Natural killer cell (primary cell): ENCODE data around the gene CCDC138. TPM values are rescaled to one million over a fixed set of nuclear protein-coding genes. Genes with fewer than 3 reads are reported as not detected.

Experiments used
- ATAC-seq, 3 donors: fragments of 150-1000 bp in 2 of 3; fragments of 200-7000 bp in 1 of 3; cut with Tn5 transposase; 1 replicate in 1 of 3; 2 replicates in 2 of 3; pipeline ENCODE4 v1.10.0; 2021; ENCODE audit warnings: mild to moderate bottlenecking in 2 of 3, moderate library complexity in 2 of 3
- DNase-seq, 2 donors: peaks; one replicate each; pipeline versions ENCODE4 v3.0.0 to v3.0.0-alpha.2; 2013 to 2021; ENCODE audit warnings: mixed read lengths in 1 of 2
- H3K27ac ChIP-seq: one replicate; pipeline ENCODE4 v1.5.1; 2013; ENCODE audit warnings: mild to moderate bottlenecking, low read length
- H3K27me3 ChIP-seq: one replicate; pipeline ENCODE4 v1.6.1; 2013; ENCODE audit warnings: low read length; ENCODE audit not compliant: control insufficient read depth, insufficient read depth
- H3K36me3 ChIP-seq: one replicate; pipeline ENCODE4 v1.6.1; 2013; ENCODE audit warnings: low read length; ENCODE audit not compliant: control insufficient read depth, insufficient read depth
- H3K4me1 ChIP-seq: one replicate; pipeline ENCODE4 v1.6.1; 2013; ENCODE audit warnings: low read length; ENCODE audit not compliant: control insufficient read depth, insufficient read depth
- H3K4me3 ChIP-seq: one replicate; pipeline ENCODE4 v1.5.1; 2013; ENCODE audit warnings: low read length
- H3K9me3 ChIP-seq: one replicate; pipeline ENCODE4 v1.6.1; 2013; ENCODE audit warnings: low read length; ENCODE audit not compliant: control insufficient read depth, insufficient read depth
- H3K27ac Mint-ChIP-seq, 2 donors: one replicate each; pipeline ENCODE4 v1.8.0; 2022; ENCODE audit warnings: mild to moderate bottlenecking in 2 of 2, mixed read lengths in 2 of 2, moderate library complexity in 1 of 2
- H3K27me3 Mint-ChIP-seq, 2 donors: one replicate each; pipeline ENCODE4 v1.8.0; 2022; ENCODE audit warnings: low read depth in 2 of 2, mixed read lengths in 2 of 2
- H3K36me3 Mint-ChIP-seq: one replicate; pipeline ENCODE4 v1.8.0; 2022; ENCODE audit warnings: mixed read lengths
- H3K4me1 Mint-ChIP-seq, 2 donors: one replicate each; pipeline ENCODE4 v1.8.0; 2022; ENCODE audit warnings: mixed read lengths in 2 of 2
- H3K4me3 Mint-ChIP-seq: one replicate; pipeline ENCODE4 v1.8.0; 2022; ENCODE audit warnings: mild to moderate bottlenecking, moderate library complexity, mixed read lengths
- H3K9me3 Mint-ChIP-seq, 2 donors: one replicate each; pipeline ENCODE4 v1.8.0; 2022; ENCODE audit warnings: mixed read lengths in 2 of 2
- WGBS: methylation state at CpG from one replicate; pipeline ENCODE4 v1.1.7; 2013; ENCODE audit warnings: missing lambda C conversion rate; ENCODE audit not compliant: insufficient coverage; 5-methylcytosine and 5-hydroxymethylcytosine counted together
- intact Hi-C: fragments of 100-400 bp; cut with micrococcal nuclease; formaldehyde crosslinking; loops from one replicate; pipeline ENCODE4 v1.14.2; 2022
- total RNA-seq, 4 donors: library from RNA; stranded (reverse); fragments of 120-200 nt in 1 of 4; gene quantifications; one replicate each; pipeline versions ENCODE4 v1.2.3 to v1.2.4, GENCODE V29; 2013 to 2022
- TF ChIP-seq, protein P1 (sequence below): fragments of 200-600 bp; IDR thresholded peaks from one replicate; pipeline ENCODE4 v1.8.0; 2022; ENCODE audit warnings: antibody characterized with exemption

The CCDC138 gene
- total RNA-seq, 3 donors from 2014 or later (not counting 1 experiment from before 2014, with no cell fraction given): 3.8 to 9.3 (median 5.6) TPM

DNA sequence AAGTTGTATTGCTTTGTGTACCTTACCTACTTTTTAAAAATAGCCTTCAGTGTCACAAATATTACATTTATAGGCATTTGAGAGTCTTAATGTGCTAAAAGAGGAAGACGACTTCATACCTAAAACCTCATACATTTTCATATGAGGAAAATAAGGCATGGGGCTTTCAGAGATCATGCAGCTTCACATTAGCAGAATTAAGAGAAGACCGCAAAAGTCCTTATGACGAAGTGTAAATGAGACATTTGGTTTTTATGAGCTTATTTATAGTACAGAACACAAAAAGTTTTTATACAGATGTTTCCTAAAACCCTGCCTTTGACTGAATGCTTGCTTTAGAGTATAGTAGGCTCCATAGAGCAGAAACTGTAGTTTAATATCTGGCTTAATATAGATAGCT, 10.1 kb upstream of the CCDC138 start:
- no CpG with 5 or more reads among the region's 3 CpGs for WGBS

DNA sequence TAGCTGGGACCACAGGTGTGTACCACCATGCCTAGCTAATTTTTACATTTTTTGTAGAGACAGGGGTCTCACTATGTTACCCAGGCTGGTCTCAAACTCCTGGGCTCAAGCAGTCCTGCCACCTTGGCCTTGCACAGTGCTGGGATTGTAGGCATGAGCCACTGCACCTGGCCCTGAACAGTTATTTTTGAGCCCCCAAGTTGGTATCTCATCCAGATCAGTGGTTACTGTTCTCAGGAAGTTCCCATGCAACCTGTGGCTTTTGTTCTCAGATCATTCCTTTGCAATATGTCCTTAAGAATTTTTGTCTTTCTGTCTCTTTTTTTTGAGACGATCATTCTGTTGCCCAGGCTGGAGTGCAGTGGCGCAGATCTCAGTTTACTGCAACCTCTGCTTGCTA, 7.7 kb upstream of the CCDC138 start:
- Mint-ChIP-seq H3K36me3 (peaks cover 14% of the 10 kb centered on the region), H3K4me1 (no peaks in the 10 kb centered on the region), H3K27ac (no peak overlapping the region), H3K9me3 (no peaks in the 10 kb centered on the region), H3K4me3 (no peak overlapping the region), H3K27me3 (no peaks in the 10 kb centered on the region)
- ATAC-seq (no peak), DNase-seq (no peak)
- 64% methylated on average over 2 of the region's 2 CpGs for WGBS
- H3K27me3 ChIP-seq: no peaks in the 10 kb centered on the region
- H3K4me1 ChIP-seq: no peaks in the 10 kb centered on the region
- TF ChIP-seq, protein P1, sequence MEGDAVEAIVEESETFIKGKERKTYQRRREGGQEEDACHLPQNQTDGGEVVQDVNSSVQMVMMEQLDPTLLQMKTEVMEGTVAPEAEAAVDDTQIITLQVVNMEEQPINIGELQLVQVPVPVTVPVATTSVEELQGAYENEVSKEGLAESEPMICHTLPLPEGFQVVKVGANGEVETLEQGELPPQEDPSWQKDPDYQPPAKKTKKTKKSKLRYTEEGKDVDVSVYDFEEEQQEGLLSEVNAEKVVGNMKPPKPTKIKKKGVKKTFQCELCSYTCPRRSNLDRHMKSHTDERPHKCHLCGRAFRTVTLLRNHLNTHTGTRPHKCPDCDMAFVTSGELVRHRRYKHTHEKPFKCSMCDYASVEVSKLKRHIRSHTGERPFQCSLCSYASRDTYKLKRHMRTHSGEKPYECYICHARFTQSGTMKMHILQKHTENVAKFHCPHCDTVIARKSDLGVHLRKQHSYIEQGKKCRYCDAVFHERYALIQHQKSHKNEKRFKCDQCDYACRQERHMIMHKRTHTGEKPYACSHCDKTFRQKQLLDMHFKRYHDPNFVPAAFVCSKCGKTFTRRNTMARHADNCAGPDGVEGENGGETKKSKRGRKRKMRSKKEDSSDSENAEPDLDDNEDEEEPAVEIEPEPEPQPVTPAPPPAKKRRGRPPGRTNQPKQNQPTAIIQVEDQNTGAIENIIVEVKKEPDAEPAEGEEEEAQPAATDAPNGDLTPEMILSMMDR: no peak
- no peaks in the 10 kb centered on the region for H3K9me3 ChIP-seq
- peaks cover 63% of the 10 kb centered on the region for H3K36me3 ChIP-seq
- intact Hi-C loops: no loop called here
- H3K4me3 ChIP-seq: no peak overlapping the region
- H3K27ac ChIP-seq: no peak overlapping the region

More for the DNA sequence above, 10.1 kb upstream of the CCDC138 start:
- TF ChIP-seq, protein P1: no peak
- Histone ChIP-seq H3K9me3 (no peaks in the 10 kb centered on the region), H3K4me3 (peak overlapping the region; percentile 5), H3K36me3 (peaks cover 63% of the 10 kb centered on the region), H3K4me1 (no peaks in the 10 kb centered on the region), H3K27ac (peak overlapping the region; percentile 9), H3K27me3 (no peaks in the 10 kb centered on the region)
- Mint-ChIP-seq H3K27ac (no peak overlapping the region), H3K4me3 (no peak overlapping the region), H3K27me3 (no peaks in the 10 kb centered on the region), H3K36me3 (peaks cover 19% of the 10 kb centered on the region), H3K9me3 (no peaks in the 10 kb centered on the region), H3K4me1 (no peaks in the 10 kb centered on the region)
- intact Hi-C loops: no loop called here
- ATAC-seq (no peak), DNase-seq (no peak)

DNA sequence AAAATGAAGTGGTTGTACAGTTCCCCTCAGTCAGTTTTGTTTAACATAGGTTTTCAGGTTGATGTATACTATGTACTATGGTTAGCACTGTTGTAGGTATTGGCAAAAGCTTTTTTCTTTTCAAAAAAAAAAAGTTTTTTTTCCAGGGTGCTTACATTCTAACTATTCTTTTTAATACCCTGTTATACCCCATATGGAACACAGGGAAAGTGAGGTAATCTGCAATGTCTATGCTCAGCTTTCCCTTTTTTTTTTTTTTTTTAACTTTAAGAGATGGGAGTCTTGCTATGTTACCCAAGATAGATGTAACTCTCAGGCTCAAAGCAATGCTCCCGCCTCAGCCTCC, 590 bp upstream of the CCDC138 start:
- no peaks in the 10 kb centered on the region for H3K9me3 ChIP-seq
- Mint-ChIP-seq H3K36me3 (peaks cover 14% of the 10 kb centered on the region), H3K9me3 (no peaks in the 10 kb centered on the region), H3K27me3 (no peaks in the 10 kb centered on the region), H3K4me3 (peak overlapping the region; percentile 98), H3K4me1 (peaks cover 6 to 14% of the 10 kb centered on the region in 2 donors), H3K27ac (peak overlapping the region; percentile 91 to 95)
- peak overlapping the region; percentile 80 for H3K27ac ChIP-seq
- no peak for ATAC-seq
- H3K27me3 ChIP-seq: no peaks in the 10 kb centered on the region
- WGBS: 0% methylated on average over 1 of the region's 1 CpG
- peak overlapping the region; percentile 54 for H3K4me3 ChIP-seq
- H3K4me1 ChIP-seq: peaks cover 4% of the 10 kb centered on the region
- H3K36me3 ChIP-seq: peaks cover 29% of the 10 kb centered on the region
- intact Hi-C loops: no loop called here
- TF ChIP-seq, protein P1: no peak
- no peak for DNase-seq

DNA sequence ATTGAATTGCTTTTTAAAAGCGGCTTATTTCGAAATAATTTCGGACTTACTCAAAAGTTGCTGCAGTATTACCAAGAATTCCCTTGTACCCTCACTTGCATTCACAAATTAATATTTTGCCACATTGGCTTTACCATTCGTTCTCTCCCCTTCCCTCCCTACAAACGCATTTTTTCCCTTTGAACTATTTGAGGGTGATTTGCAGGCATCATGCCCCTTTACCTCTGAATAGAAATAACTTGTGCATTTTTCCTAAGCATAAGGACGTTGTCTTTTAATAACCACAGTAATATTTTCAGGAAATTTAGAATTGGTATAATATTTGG, 608 bp downstream of the CCDC138 start:
- Histone ChIP-seq H3K36me3 (peaks cover 26% of the 10 kb centered on the region), H3K4me1 (peaks cover 4% of the 10 kb centered on the region), H3K9me3 (no peaks in the 10 kb centered on the region), H3K27me3 (no peaks in the 10 kb centered on the region), H3K4me3 (peak overlapping the region; percentile 54), H3K27ac (peak overlapping the region; percentile 80)
- Mint-ChIP-seq H3K36me3 (peaks cover 8% of the 10 kb centered on the region), H3K4me1 (peaks cover 6 to 14% of the 10 kb centered on the region in 2 donors), H3K9me3 (no peaks in the 10 kb centered on the region), H3K27ac (peak overlapping the region; percentile 91 to 95), H3K27me3 (no peaks in the 10 kb centered on the region), H3K4me3 (peak overlapping the region; percentile 98)
- DNase-seq: no peak
- 2% methylated on average over 5 of the region's 6 CpGs for WGBS
- ATAC-seq: no peak
- intact Hi-C loops: no loop called here
- TF ChIP-seq, protein P1: no peak
